Right kidney (tissue), 1 donor: ENCODE results near the gene SLC47A2.

Experiments used
- DNase-seq: peaks from one replicate; pipeline ENCODE4 v3.0.0-alpha.2; 2016

The SLC47A2 gene

DNA sequence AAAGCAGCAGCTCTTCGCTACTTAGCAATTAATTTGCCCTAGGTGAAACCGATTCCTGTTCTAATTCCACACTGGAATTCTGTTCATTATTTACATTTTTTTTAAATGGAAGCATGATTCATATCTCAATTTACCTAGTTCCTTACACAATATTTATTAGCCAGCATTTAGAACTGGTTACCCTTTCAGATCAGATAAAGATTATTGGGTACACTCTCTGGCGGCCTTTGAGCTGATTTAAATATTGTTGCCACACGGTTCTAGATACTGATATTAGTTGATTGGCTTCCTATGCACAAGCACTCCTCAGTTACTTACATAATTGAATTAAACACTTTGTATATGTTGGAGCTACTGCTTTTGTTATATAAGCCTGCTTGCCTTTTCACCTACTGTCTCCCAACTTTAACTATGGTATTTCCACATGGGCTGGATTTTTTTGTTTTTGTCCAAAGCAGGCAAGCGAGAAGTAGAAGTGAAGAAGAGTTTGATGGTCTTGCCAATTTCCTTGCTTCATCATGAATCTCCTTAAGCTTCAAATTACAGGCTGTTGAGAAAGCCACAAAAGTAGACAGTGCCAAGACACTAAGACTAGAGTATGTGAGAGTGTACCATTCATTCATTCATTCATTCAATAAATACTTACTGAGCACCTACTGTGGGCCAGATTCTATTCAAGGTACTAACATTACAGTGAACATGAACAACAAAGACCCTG lies 71.7 kb downstream of the SLC47A2 start:
- no peak for DNase-seq

- no peak for DNase-seq
These were observed 74.0 kb downstream of the SLC47A2 start for GRCh38 chr17:19642373-19642893.

- DNase-seq = no peak
These were observed 74.6 kb downstream of the SLC47A2 start for GRCh38 chr17:19641687-19642372.

GRCh38 chr17:19631905-19632304 lies 84.5 kb downstream of the SLC47A2 start:
- no peak for DNase-seq

DNA sequence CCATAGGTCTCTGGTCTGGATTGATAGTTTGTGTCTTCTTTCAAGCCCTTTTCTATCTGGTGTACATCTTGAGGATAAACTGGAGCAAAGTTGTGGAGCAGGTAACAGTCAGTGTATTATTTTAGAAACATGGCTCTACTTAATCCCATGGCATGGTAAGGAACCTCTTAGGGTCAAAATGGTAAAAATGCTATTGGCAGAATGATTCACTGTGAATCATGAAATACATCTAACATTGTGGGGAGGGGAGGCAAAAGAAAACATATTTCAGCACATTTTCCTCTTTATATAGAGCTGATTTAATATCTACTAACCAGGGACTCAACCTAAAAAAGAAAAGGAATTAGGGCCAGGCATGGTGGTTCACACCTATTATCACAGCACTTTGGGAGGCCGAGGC lies 85.7 kb downstream of the SLC47A2 start:
- no peak for DNase-seq

- DNase-seq = no peak
These were observed 86.3 kb downstream of the SLC47A2 start for GRCh38 chr17:19630035-19630434.

- DNase-seq = no peak
These were observed 86.9 kb downstream of the SLC47A2 start for GRCh38 chr17:19629449-19629848.
